OCI-LY7 (cell line): ENCODE results near the gene ZFP42. TPM values are rescaled to one million over a fixed set of nuclear protein-coding genes. Genes with fewer than 3 reads are reported as not detected.

Source experiments
- BruUV-seq: library from RNA; stranded (reverse); fragments of 400-500 nt; replicated peaks from 2 replicates; lab custom pipeline; 2021; lab: Mats Ljungman, UMichigan
- CTCF ChIA-PET: fragments of 300-600 bp; sonication (Branson Sonifier 250); formaldehyde crosslinking; loops from one replicate; lab custom pipeline; 2022; ENCODE audit warnings: antibody characterized with exemption; ENCODE audit not compliant: unreplicated experiment; lab: Charles Lee
- POLR2A ChIA-PET: fragments of 300-600 bp; sonication (Branson Sonifier 250); formaldehyde crosslinking; loops from one replicate; lab custom pipeline; 2022; ENCODE audit warnings: antibody characterized with exemption; lab: Charles Lee
- DNase-seq: peaks from one replicate; pipeline ENCODE4 v3.0.0-alpha.2; 2015; ENCODE audit warnings: low spot score
- H2AFZ ChIP-seq: fragments of 200-600 bp; sonication (generic), shearing (Covaris generic); 2 replicates; pipeline ENCODE4 v1.6.1; 2014; ENCODE audit warnings: mild to moderate bottlenecking, antibody characterized with exemption, low read length, moderate library complexity
- H3K27ac ChIP-seq: fragments of 200-600 bp; sonication (generic); 2 replicates; pipeline ENCODE4 v1.5.1; 2014; ENCODE audit warnings: mixed run types, low read depth, mild to moderate bottlenecking, moderate library complexity, low read length, inconsistent platforms; ENCODE audit not compliant: poor library complexity, severe bottlenecking
- H3K36me3 ChIP-seq: fragments of 200-600 bp; sonication (generic); 2 replicates; pipeline ENCODE4 v1.6.1; 2014; ENCODE audit warnings: mild to moderate bottlenecking, antibody characterized with exemption, low read length, moderate library complexity, mixed read lengths; ENCODE audit not compliant: insufficient read depth
- H3K4me1 ChIP-seq: fragments of 200-600 bp; sonication (generic); 2 replicates; pipeline ENCODE4 v1.5.1; 2014; ENCODE audit warnings: mild to moderate bottlenecking, low read length; ENCODE audit not compliant: insufficient read depth, poor library complexity, severe bottlenecking
- H3K4me2 ChIP-seq: fragments of 200-600 bp; sonication (generic); 2 replicates; pipeline ENCODE4 v1.6.1; 2014; ENCODE audit warnings: mild to moderate bottlenecking, low read length
- H3K4me3 ChIP-seq: fragments of 200-600 bp; sonication (generic); 2 replicates; pipeline ENCODE4 v1.5.1; 2014; ENCODE audit warnings: mild to moderate bottlenecking, low read depth, low read length; ENCODE audit not compliant: poor library complexity, severe bottlenecking
- H3K79me2 ChIP-seq: fragments of 200-600 bp; sonication (generic); 2 replicates; pipeline ENCODE4 v1.6.1; 2016; ENCODE audit warnings: low read depth, mild to moderate bottlenecking, low read length, moderate library complexity, mixed read lengths; ENCODE audit not compliant: insufficient read depth
- H3K9me2 ChIP-seq: fragments of 200-600 bp; sonication (generic); 2 replicates; pipeline ENCODE4 v1.6.1; 2016; ENCODE audit warnings: mild to moderate bottlenecking, low read length, mixed read lengths; ENCODE audit not compliant: insufficient read depth
- H3K9me3 ChIP-seq: fragments of 200-600 bp; sonication (generic); 2 replicates; pipeline ENCODE4 v1.6.1; 2014; ENCODE audit warnings: mild to moderate bottlenecking, mixed run types, low read length, mixed read lengths
- H4K20me1 ChIP-seq: fragments of 200-600 bp; sonication (generic); 2 replicates; pipeline ENCODE4 v1.6.1; 2014; ENCODE audit warnings: mild to moderate bottlenecking, antibody characterized with exemption, low read length, moderate library complexity, mixed read lengths; ENCODE audit not compliant: insufficient read depth
- CTCF ChIP-seq: fragments of 200-600 bp; sonication (generic); conservative IDR thresholded peaks from 2 replicates; pipeline ENCODE4 v1.5.1; 2014; ENCODE audit warnings: mild to moderate bottlenecking, antibody characterized with exemption, low read length, moderate library complexity, mixed read lengths
- EZH2phosphoT487 ChIP-seq: fragments of 200-600 bp; sonication (generic); IDR thresholded peaks from 2 replicates; pipeline ENCODE4 v1.6.1; 2018; ENCODE audit warnings: low read depth, borderline replicate concordance, mild to moderate bottlenecking, mixed run types, antibody characterized with exemption, low read length, moderate library complexity, mixed read lengths
- intact Hi-C: fragments of 100-400 bp; cut with micrococcal nuclease; formaldehyde crosslinking; loops from one replicate; pipeline ENCODE4 v1.10.0; 2022; ENCODE audit not compliant: unreplicated experiment
- total RNA-seq, 2 experiments: library from RNA; depleted of rRNA in 1 of 2; stranded (reverse); fragments of >200 nt in 1 of 2; shearing (Covaris generic) in 1 of 2; gene quantifications; 2 replicates each; pipeline ENCODE4 v1.2.3, GENCODE V29; 2014 to 2022

The ZFP42 gene
- total RNA-seq, 2 experiments from 2014 or later, result not detected

GRCh38 chr4:188015025-188015940 is 19.7 kb downstream of the ZFP42 start:
- CTCF ChIA-PET, result no interaction called here
- intact Hi-C loops, result no loop called here
- H3K79me2 ChIP-seq, result no peaks in the 10 kb centered on the region
- no peak overlapping the region for H3K4me2 ChIP-seq
- H4K20me1 ChIP-seq, result no peaks in the 10 kb centered on the region
- H3K9me2 ChIP-seq, result no peaks in the 10 kb centered on the region
- TF ChIP-seq CTCF (no peak), EZH2phosphoT487 (no peak)
- BruUV-seq, result no TSS peak
- no peaks in the 10 kb centered on the region for H3K4me1 ChIP-seq
- POLR2A ChIA-PET, result no interaction called here
- no peak overlapping the region for H3K27ac ChIP-seq
- no peak overlapping the region for H2AFZ ChIP-seq
- H3K9me3 ChIP-seq, result no peaks in the 10 kb centered on the region
- H3K4me3 ChIP-seq, result no peak overlapping the region
- H3K36me3 ChIP-seq, result no peaks in the 10 kb centered on the region
- DNase-seq, result no peak

- CTCF ChIA-PET, result no interaction called here
- POLR2A ChIA-PET, result interaction anchor here (0.7 kb wide), 1 partner anchor 1205 kb away, joined by 6 read pairs; no protein-coding TSS in a partner anchor
- DNase-seq, result no peak
Observed at GRCh38 chr4:188016754-188017153, 21.2 kb downstream of the ZFP42 start.

More at GRCh38 chr4:188016754-188017153, 21.2 kb downstream of the ZFP42 start:
- TF ChIP-seq CTCF (no peak), EZH2phosphoT487 (no peak)
- Histone ChIP-seq H3K9me3 (no peaks in the 10 kb centered on the region), H3K27ac (no peak overlapping the region), H3K79me2 (no peaks in the 10 kb centered on the region), H3K4me1 (no peaks in the 10 kb centered on the region), H3K4me3 (no peak overlapping the region), H4K20me1 (no peaks in the 10 kb centered on the region), H3K4me2 (no peak overlapping the region), H3K9me2 (no peaks in the 10 kb centered on the region), H3K36me3 (no peaks in the 10 kb centered on the region), H2AFZ (no peak overlapping the region)
- intact Hi-C loops, result no loop called here
- no TSS peak for BruUV-seq
